Stimulated activated CD8-positive, alpha-beta memory T cell treated with anti-CD3 and anti-CD28 coated beads, Interleukin-7, amount 100 ng/mL, for 48 hours (primary cell): Measurements from ENCODE around the gene AKAP6.

Experiments
- DNase-seq, 2 donors: peaks; one replicate each; pipeline ENCODE4 v3.0.0-alpha.2; 2020; ENCODE audit warnings: low read depth in 1 of 2; ENCODE audit errors: extremely low read depth in 1 of 2

Gene AKAP6

GRCh38 chr14:32726516-32726915 lies 397.4 kb downstream of the AKAP6 start:
- DNase-seq = no peak

DNA sequence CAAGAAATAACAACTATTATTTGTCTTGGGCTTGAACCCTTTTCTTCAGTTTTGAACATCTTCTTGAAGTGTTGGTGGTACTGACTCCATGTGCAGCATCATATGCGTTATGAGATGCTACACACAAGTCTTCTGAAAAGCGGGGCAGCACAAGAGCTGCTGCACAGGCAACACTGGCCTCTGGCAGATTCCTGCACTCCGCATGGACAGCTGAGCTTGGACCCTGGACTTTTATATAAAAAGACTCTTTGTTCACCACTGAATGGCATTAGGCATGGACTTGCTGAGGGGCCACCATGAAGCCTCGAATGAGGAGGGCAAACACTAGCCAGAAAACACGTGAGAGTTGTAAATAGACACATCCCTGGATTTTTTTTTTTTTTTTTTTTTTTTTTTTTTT lies 398.7 kb downstream of the AKAP6 start:
- DNase-seq = no peak

GRCh38 chr14:32728526-32728925 lies 399.4 kb downstream of the AKAP6 start:
- no peak for DNase-seq

DNA sequence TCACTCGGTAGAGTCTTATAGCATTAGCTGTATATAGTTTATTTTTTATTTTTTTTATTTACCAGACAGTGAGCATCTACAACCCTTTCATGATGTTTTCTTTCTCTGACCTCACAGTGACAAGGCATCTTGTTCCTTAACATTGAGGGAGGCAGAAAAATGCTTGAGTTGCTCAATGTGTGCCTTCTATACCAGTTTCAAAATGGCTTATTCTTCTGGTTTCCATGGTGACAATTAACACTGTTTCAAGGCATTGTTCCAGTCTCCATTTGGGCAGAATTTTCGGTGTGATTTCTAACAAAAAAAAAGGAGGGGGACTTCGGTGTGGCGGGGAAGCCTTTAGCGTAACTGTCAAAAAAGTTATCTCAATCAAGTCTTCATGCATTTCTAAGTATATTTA lies 399.9 kb downstream of the AKAP6 start:
- DNase-seq = no peak

GRCh38 chr14:32731249-32731648 lies 402.2 kb downstream of the AKAP6 start:
- DNase-seq = no peak

GRCh38 chr14:32733015-32733414 lies 403.9 kb downstream of the AKAP6 start:
- DNase-seq = no peak

- no peak for DNase-seq
These were observed 405.2 kb downstream of the AKAP6 start for GRCh38 chr14:32734261-32734660.

- no peak for DNase-seq
These were observed 408.5 kb downstream of the AKAP6 start for GRCh38 chr14:32737621-32738020.

DNA sequence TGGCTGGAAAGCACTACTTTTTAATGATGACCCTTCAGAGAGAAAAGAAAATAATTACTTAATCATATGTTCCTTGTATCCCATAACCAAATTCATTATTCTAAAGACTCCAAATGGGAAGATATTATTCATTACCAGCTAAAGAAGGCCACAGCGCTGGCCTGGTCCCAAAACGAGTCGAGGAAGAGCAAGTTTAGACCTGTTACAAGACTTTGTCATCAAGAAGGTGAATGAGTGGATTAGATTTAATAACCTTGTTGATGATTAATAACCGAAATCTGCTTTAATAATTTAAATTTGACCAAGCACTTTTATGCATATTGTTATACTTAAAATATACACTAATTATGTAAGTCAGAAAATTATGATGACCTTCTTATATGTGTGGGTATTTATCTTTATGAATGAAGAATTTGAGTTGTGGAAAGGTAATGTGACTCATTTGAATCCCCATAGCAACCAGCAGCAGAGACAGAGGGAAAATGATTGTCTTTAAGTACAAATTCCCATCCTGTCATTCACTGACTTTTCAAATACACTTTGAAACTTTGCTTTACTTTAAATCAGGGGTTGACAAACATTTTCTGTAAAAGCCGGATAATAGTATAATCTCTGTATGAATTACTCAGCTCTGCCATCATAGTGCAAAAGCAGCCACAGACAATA lies 409.2 kb downstream of the AKAP6 start:
- DNase-seq = no peak

DNA sequence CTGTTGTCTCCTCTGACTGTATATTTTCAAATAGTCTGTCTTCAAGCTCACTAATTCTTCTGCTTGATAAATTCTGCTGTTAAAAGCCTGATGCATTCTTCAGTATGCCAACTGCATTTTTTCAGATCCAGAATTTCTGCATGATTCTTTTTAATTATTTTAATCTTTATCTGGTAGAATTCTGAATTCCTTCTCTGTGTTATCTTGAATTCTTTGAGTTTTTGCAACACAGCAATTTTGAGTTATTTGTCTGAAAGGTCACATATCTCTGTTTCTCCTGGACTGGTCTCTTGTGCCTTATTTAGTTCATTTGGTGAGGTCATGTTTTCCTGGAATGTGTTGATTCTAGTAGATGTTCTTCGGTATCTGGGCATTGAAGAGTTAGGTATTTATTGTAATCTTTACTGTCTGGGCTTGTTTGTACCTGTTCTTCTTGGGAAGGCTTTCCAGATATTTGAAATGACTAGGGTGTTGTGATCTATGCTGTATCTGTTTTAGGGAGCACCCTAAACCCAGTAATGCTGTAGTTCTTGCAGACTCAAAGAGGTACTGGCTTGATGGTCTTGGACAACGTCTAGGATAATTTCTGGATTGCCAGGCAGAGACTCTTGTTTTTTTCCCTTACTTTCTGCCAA lies 415.8 kb downstream of the AKAP6 start:
- no peak for DNase-seq

GRCh38 chr14:32754209-32754608 lies 425.1 kb downstream of the AKAP6 start:
- no peak for DNase-seq

GRCh38 chr14:32756173-32756572 lies 427.1 kb downstream of the AKAP6 start:
- DNase-seq = no peak

DNA sequence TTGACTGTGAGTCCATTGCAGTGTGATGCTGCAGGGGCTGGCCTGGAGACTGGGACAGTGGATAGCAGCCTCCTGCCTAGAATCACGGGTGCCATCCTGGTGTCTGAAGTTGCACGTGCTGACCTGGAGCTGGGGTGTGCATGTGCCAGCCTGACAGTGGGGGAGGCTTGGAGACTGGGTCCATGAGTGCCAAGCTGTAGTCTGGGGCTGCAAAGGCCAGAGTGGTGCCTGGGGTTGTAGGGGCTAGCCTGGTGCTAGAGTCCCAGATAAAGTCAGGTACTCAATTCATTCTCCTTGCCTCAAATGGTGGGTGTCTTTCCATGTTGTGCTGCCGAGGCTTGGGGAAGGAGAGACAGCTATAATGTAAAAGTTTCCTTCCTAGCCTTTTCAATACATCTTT lies 427.7 kb downstream of the AKAP6 start:
- no peak for DNase-seq

GRCh38 chr14:32757568-32757967 lies 428.5 kb downstream of the AKAP6 start:
- no peak for DNase-seq

GRCh38 chr14:32761381-32761968 lies 432.4 kb downstream of the AKAP6 start:
- DNase-seq = no peak

GRCh38 chr14:32762886-32763285 lies 433.8 kb downstream of the AKAP6 start:
- no peak for DNase-seq

DNA sequence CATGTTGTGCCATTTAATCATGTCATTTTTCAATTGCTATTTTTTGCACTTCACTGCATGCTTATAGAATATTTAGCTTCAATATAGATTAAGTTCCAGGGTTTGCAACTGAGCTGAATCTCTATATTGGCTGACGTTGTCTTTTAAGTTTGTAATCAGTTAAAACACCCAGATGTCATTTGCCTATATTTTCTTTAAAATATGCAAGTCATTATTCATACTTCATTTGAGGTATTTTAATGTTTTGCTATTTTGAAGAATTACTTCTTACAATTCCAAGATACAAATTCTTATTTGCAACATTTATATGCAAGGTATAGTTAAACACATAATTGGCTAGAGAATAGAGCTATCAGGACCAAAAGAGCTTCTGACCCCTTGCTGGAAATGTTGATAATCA lies 434.6 kb downstream of the AKAP6 start:
- DNase-seq = no peak

DNA sequence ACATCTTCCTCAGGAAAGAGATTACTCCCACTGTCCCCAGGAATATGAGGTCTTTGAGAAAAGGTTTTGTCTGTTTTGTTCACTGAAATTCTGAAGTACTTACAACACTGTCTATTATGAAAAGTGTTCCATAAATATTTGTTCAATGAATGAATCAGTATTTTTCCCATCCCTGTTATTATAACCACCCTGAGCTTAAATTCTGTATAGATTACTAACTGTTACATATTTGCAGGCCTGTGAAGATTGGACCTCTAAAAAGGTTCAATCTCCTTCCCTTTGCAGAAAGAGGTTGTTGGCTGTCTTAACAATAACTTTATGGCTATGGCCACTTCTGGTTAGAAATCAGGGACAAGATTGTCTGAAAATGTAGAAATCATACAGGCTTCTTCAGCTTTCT lies 435.0 kb downstream of the AKAP6 start:
- no peak for DNase-seq

DNA sequence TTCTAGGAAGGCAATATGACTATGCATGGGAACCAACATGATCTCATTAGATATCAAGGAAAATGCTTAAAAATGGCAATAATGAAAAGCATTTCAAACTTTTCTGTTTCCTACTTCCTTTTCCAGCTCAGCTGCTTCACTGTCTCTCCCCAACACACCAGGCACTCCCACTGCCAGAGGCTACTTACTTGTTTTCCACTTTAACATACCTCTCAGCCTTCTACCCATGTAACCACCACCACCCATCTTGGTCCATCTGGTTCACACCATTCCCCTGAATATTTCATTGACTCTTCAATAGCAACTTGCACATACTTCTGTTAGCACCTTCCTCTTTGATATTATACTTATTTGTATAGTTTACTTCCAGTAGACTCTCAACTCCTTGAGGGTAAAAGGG lies 441.3 kb downstream of the AKAP6 start:
- DNase-seq = no peak

DNA sequence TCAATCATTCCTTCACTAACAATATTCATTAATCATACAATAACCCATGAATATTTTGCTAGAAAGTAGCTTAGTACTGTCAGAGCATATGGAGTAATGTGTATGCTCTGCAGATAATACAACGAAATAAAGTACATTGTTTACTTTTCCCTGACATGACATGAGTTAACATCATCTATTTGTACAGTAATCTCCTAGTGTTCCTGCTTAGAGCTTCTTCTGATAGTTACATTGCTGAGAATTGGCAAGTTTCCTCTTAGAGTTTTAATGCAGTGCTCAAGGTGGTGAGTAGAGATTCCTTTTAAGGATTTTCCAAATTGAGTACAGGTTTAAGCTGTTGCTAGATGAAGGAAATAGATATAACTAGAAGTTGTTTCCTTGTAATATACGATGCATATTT lies 445.1 kb downstream of the AKAP6 start:
- DNase-seq = no peak

- no peak for DNase-seq
These were observed 450.7 kb downstream of the AKAP6 start for GRCh38 chr14:32779840-32780239.

GRCh38 chr14:32784405-32784804 lies 455.3 kb downstream of the AKAP6 start:
- no peak for DNase-seq

GRCh38 chr14:32785585-32785984 lies 456.5 kb downstream of the AKAP6 start:
- DNase-seq = no peak
